ENCODE measurements around the gene CHML.

- TF ChIP-seq CTCF (IDR thresholded peaks at IDR 0.05): no peak
- TF ChIP-seq EZH2 (IDR thresholded peaks at IDR 0.05; ENCODE audit: borderline replicate concordance, insufficient read depth, low read depth, low read length, poor library complexity, severe bottlenecking): no peak
These were observed 29.9 kb downstream of the CHML start for GRCh38 chr1:241610056-241610815.
